PC-9 (cell line): ENCODE measurements around the gene KPNA4. TPM values are rescaled to one million over a fixed set of nuclear protein-coding genes. Genes with fewer than 3 reads are reported as not detected.

Experiments
- BruUV-seq: library from RNA; stranded (reverse); fragments of 400-500 nt; replicated peaks from 2 replicates; lab custom pipeline; 2021; lab: Mats Ljungman, UMichigan
- CTCF ChIA-PET: fragments of 300-600 bp; sonication (Branson Sonifier 250); formaldehyde crosslinking; loops from one replicate; lab custom pipeline; 2022; ENCODE audit warnings: antibody characterized with exemption; lab: Charles Lee
- POLR2A ChIA-PET: fragments of 300-600 bp; sonication (Branson Sonifier 250); formaldehyde crosslinking; loops from one replicate; lab custom pipeline; 2022; ENCODE audit warnings: antibody characterized with exemption; ENCODE audit not compliant: unreplicated experiment; lab: Charles Lee
- DNase-seq, 2 experiments: peaks; one replicate each; pipeline versions ENCODE4 v3.0.0 to v3.0.0-alpha.2; 2015 to 2022; ENCODE audit warnings: mixed read lengths in 1 of 2
- H2AFZ ChIP-seq: fragments of 200-600 bp; sonication (generic); 2 replicates; pipeline ENCODE4 v1.8.1; 2017; ENCODE audit warnings: antibody characterized with exemption
- H3F3A ChIP-seq: fragments of 200-600 bp; sonication (generic); 2 replicates; pipeline ENCODE4 v1.8.1; 2017; ENCODE audit warnings: antibody characterized with exemption, mild to moderate bottlenecking, low read depth; ENCODE audit not compliant: insufficient read depth
- H3K27ac ChIP-seq: fragments of 200-600 bp; sonication (generic); 2 replicates; pipeline ENCODE4 v1.6.1; 2016; ENCODE audit warnings: mixed run types
- H3K27me3 ChIP-seq: fragments of 200-600 bp; sonication (generic); 2 replicates; pipeline ENCODE4 v1.6.1; 2016; ENCODE audit warnings: low read depth, mixed run types; ENCODE audit not compliant: insufficient read depth
- H3K36me3 ChIP-seq: fragments of 200-600 bp; sonication (generic); 2 replicates; pipeline ENCODE4 v1.6.1; 2016; ENCODE audit warnings: low read depth, mixed run types
- H3K4me1 ChIP-seq: fragments of 200-600 bp; sonication (generic); replicated peaks from 2 replicates; pipeline ENCODE4 v1.6.1; 2016; ENCODE audit warnings: mixed run types; ENCODE audit not compliant: insufficient read depth
- H3K4me2 ChIP-seq: fragments of 200-600 bp; sonication (generic); 2 replicates; pipeline ENCODE4 v1.6.1; 2017; ENCODE audit warnings: mixed run types
- H3K4me3 ChIP-seq: fragments of 200-600 bp; sonication (generic); 2 replicates; pipeline ENCODE4 v1.6.1; 2016; ENCODE audit warnings: mixed run types
- H3K79me2 ChIP-seq: fragments of 200-600 bp; sonication (generic); 2 replicates; pipeline ENCODE4 v1.6.1; 2017; ENCODE audit warnings: low read depth, mixed run types
- H3K9me2 ChIP-seq: fragments of 200-600 bp; sonication (generic); 2 replicates; pipeline ENCODE4 v1.8.1; 2017; ENCODE audit warnings: mild to moderate bottlenecking; ENCODE audit not compliant: insufficient read depth
- H3K9me3 ChIP-seq: fragments of 200-600 bp; sonication (generic); 2 replicates; pipeline ENCODE4 v1.8.1; 2016; ENCODE audit warnings: low read depth; ENCODE audit not compliant: insufficient read depth
- H4K20me1 ChIP-seq: fragments of 200-600 bp; sonication (generic); 2 replicates; pipeline ENCODE4 v1.8.1; 2017; ENCODE audit not compliant: insufficient read depth
- EZH2 ChIP-seq: fragments of 200-600 bp; sonication (generic); IDR thresholded peaks from 2 replicates; pipeline ENCODE4 v1.8.0; 2017; ENCODE audit warnings: antibody characterized with exemption, low read depth
- intact Hi-C: fragments of 100-400 bp; cut with micrococcal nuclease; formaldehyde crosslinking; loops from one replicate; pipeline ENCODE4 v1.10.0; 2022; ENCODE audit not compliant: unreplicated experiment
- total RNA-seq: library from RNA; stranded (reverse); gene quantifications from 2 replicates; pipeline ENCODE4 v1.2.3, GENCODE V29; 2021
- TF ChIP-seq, protein P1 (sequence below): fragments of 200-600 bp; sonication (generic); conservative IDR thresholded peaks from 2 replicates; pipeline ENCODE4 v1.6.1; 2017; ENCODE audit warnings: mixed run types, antibody characterized with exemption, mild to moderate bottlenecking, moderate library complexity

KPNA4 gene
- total RNA-seq, 1 experiment from 2014 or later, result 61.0 TPM

- Histone ChIP-seq H3K36me3 (no peaks in the 10 kb centered on the region), H3K4me2 (no peak overlapping the region), H2AFZ (no peak overlapping the region), H3K27me3 (no peaks in the 10 kb centered on the region), H3K9me2 (peaks cover 3% of the 10 kb centered on the region; the same call in 1 of the 2 replicates), H3K79me2 (no peaks in the 10 kb centered on the region), H3K4me3 (no peak overlapping the region), H3K27ac (no peak overlapping the region), H3F3A (no peaks in the 10 kb centered on the region), H3K4me1 (no peaks in the 10 kb centered on the region; the same call in 1 of the 2 replicates), H4K20me1 (no peaks in the 10 kb centered on the region), H3K9me3 (peaks cover 6% of the 10 kb centered on the region; the same call in 1 of the 2 replicates)
- intact Hi-C loops, result no loop called here
- ChIA-PET CTCF (no interaction called here), POLR2A (interaction anchor here (0.6 kb wide), 1 partner anchor 1778 kb away, joined by 4 read pairs; no protein-coding TSS in a partner anchor)
- TF ChIP-seq, protein P1, sequence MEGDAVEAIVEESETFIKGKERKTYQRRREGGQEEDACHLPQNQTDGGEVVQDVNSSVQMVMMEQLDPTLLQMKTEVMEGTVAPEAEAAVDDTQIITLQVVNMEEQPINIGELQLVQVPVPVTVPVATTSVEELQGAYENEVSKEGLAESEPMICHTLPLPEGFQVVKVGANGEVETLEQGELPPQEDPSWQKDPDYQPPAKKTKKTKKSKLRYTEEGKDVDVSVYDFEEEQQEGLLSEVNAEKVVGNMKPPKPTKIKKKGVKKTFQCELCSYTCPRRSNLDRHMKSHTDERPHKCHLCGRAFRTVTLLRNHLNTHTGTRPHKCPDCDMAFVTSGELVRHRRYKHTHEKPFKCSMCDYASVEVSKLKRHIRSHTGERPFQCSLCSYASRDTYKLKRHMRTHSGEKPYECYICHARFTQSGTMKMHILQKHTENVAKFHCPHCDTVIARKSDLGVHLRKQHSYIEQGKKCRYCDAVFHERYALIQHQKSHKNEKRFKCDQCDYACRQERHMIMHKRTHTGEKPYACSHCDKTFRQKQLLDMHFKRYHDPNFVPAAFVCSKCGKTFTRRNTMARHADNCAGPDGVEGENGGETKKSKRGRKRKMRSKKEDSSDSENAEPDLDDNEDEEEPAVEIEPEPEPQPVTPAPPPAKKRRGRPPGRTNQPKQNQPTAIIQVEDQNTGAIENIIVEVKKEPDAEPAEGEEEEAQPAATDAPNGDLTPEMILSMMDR, result no peak
- TF ChIP-seq EZH2, result no peak
- no peak for DNase-seq
- no TSS peak for BruUV-seq
Observed at GRCh38 chr3:160473221-160473620, 92.2 kb downstream of the KPNA4 start.

- H3K4me2 ChIP-seq, result no peak overlapping the region
- no peaks in the 10 kb centered on the region for H3K36me3 ChIP-seq
- H3K4me1 ChIP-seq, result no peaks in the 10 kb centered on the region; the same call in 1 of the 2 replicates
- no peaks in the 10 kb centered on the region for H3F3A ChIP-seq
- H2AFZ ChIP-seq, result no peak overlapping the region; the same call in 1 of the 2 replicates
- ChIA-PET POLR2A (no interaction called here), CTCF (no interaction called here)
- H3K27me3 ChIP-seq, result no peaks in the 10 kb centered on the region
- no peak for DNase-seq
- no peaks in the 10 kb centered on the region for H3K79me2 ChIP-seq
- H3K4me3 ChIP-seq, result no peak overlapping the region
- TF ChIP-seq, protein P1, result no peak
- no peak for TF ChIP-seq EZH2
- peaks cover 3% of the 10 kb centered on the region; the same call in 1 of the 2 replicates for H3K9me2 ChIP-seq
- BruUV-seq, result no TSS peak
- peaks cover 6% of the 10 kb centered on the region; the same call in 1 of the 2 replicates for H3K9me3 ChIP-seq
- no peaks in the 10 kb centered on the region for H4K20me1 ChIP-seq
- H3K27ac ChIP-seq, result no peak overlapping the region
- intact Hi-C loops, result no loop called here
Observed at GRCh38 chr3:160472344-160472743, 93.0 kb downstream of the KPNA4 start.

DNA sequence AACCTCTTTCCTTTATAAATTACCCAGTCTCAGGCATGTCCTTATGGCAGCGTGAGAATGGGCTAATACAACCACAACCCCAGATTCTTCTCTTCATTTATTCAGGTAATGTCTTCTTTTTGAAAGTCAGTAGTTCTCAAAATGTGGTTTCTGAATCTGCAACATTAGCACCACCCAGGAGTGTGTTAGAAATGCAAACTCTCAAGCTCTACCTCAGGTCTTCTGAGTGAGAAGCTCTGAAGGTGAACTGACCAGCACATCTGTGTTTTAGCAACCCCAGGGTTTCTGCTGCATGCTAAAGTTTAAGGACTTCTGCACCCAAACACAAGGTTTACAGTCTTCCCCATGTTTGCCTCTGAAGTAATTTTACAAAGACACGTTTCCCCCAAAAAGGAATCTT is 93.5 kb downstream of the KPNA4 start:
- no peaks in the 10 kb centered on the region for H3K79me2 ChIP-seq
- no peaks in the 10 kb centered on the region for H4K20me1 ChIP-seq
- no peak for TF ChIP-seq EZH2
- TF ChIP-seq, protein P1, result no peak
- no peaks in the 10 kb centered on the region for H3K36me3 ChIP-seq
- intact Hi-C loops, result no loop called here
- CTCF ChIA-PET, result no interaction called here
- H2AFZ ChIP-seq, result no peak overlapping the region; the same call in 1 of the 2 replicates
- H3F3A ChIP-seq, result no peaks in the 10 kb centered on the region
- POLR2A ChIA-PET, result no interaction called here
- H3K9me2 ChIP-seq, result peaks cover 3% of the 10 kb centered on the region; the same call in 1 of the 2 replicates
- H3K4me2 ChIP-seq, result no peak overlapping the region
- no TSS peak for BruUV-seq
- no peak overlapping the region for H3K4me3 ChIP-seq
- H3K4me1 ChIP-seq, result no peaks in the 10 kb centered on the region; the same call in 1 of the 2 replicates
- no peak for DNase-seq
- peaks cover 6% of the 10 kb centered on the region; the same call in 1 of the 2 replicates for H3K9me3 ChIP-seq
- no peaks in the 10 kb centered on the region for H3K27me3 ChIP-seq
- H3K27ac ChIP-seq, result no peak overlapping the region
